HG03064 (cell line): Measurements from ENCODE around the gene NKX6-2.
"Not testable (repeated sequence)": the region's sequence is repeated elsewhere in the genome, so short reads cannot be mapped to it uniquely, and the experiment has no call there.

ENCODE experiments used
- ATAC-seq: cut with Tn5 transposase; IDR thresholded peaks from one replicate; pipeline ENCODE4 v1.9.1; 2021; ENCODE audit warnings: low read depth; ENCODE audit not compliant: unreplicated experiment

NKX6-2 gene

GRCh38 chr10:132785723-132786475 is at the start of gene NKX6-2:
NKX6-2 (minus strand) TSS chr10:132786147; CDS start chr10:132785948, 199 bp downstream.
- no peak for ATAC-seq

GRCh38 chr10:132834891-132835847 is 49.2 kb upstream of the NKX6-2 start:
- ATAC-seq = no peak

GRCh38 chr10:132834311-132834761 is 48.4 kb upstream of the NKX6-2 start:
- no peak for ATAC-seq

GRCh38 chr10:132833421-132834111 is 47.6 kb upstream of the NKX6-2 start:
- no peak for ATAC-seq

- ATAC-seq = no peak
Observed at GRCh38 chr10:132832186-132832969, 46.4 kb upstream of the NKX6-2 start.

- no peak for ATAC-seq
Observed at GRCh38 chr10:132829403-132829802, 43.5 kb upstream of the NKX6-2 start.

- ATAC-seq = no peak
Observed at GRCh38 chr10:132828681-132829080, 42.7 kb upstream of the NKX6-2 start.

DNA sequence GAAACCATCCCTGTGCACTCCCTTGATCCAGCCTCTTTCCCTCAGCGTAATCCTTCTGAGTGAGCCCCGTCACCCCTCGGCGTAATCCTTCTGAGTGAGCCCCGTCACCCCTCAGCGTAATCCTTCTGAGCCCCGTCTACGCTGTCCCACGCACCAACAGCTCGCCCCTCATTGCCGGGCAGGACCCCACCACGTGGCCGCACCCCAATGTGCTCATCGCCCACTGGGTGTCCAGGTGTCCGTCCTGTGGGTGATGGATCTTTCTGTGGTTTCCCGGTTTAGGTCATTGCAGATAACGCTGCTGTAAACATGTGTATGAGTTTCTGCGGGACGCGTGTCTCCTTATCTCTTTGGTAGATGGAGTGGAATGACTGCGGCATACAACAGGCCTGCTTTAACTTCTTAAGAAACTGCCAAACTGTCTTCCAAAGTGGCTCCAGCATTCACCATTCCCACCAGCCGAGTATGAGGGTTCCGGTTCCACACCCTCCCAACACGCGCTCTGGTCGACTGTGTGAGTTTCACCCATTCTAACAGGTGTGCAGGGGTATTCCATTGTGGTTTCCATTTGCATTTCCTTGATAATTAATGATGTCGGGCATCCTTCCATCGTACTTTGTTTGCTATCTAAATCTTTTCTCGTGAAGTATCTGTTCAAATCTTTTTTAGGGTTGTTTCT is 42.1 kb upstream of the NKX6-2 start:
- ATAC-seq = no peak

DNA sequence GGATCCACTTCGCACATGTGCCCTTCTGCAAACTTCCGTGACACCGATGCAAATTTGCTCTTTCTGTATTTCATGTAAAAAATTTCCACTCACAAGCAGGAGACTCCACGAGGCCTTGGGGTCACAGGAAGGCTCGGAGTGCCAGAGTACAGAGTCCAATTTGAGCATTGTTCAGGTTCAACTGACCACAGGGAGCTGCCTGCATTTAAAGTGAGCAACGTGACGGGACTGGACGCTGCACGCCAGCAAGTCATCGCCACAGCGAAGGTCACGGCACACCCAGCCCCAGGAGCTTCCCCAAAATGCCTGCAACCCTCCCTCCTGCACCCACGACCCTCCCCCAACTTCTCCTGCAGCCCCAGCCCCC is 41.5 kb upstream of the NKX6-2 start:
- ATAC-seq = no peak

DNA sequence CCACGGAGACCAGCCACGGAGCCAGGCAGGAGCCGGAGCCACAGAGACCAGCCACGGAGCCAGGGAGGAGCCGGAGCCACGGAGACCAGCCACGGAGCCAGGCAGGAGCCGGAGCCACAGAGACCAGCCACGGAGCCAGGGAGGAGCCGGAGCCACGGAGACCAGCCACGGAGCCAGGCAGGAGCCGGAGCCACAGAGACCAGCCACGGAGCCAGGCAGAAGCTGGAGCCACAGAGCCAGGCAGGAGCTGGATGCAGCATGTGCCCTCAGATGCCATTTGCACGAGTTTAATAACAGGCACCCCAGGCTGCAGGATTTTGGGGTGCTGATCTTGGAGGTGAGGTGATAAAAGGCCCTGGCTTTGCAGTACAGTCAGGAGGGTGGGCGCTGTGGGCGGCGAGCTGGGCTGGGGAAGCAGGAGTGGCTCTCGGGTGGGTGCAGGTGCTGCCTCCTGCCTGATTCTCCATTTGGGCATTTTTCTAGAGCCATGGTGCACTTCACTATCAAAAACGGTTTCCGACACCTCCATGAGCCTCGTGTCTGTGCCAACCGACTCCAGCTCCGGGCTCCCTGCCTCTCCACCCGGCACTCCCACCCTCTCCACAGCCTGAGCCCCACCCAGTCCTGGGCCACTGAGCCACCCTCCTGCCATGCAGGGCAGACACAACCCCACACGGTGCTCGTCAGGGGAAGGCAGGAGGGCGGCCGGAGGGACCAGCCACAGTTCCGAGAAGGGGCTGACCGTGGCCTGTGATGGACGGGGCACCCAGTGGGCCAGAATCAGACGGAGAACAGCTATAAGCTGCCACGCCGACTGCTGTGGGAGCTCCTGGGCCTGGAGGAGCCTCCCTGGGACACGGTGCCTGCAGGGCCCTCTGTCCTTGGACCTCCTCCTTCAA is 40.8 kb upstream of the NKX6-2 start:
- no peak for ATAC-seq

DNA sequence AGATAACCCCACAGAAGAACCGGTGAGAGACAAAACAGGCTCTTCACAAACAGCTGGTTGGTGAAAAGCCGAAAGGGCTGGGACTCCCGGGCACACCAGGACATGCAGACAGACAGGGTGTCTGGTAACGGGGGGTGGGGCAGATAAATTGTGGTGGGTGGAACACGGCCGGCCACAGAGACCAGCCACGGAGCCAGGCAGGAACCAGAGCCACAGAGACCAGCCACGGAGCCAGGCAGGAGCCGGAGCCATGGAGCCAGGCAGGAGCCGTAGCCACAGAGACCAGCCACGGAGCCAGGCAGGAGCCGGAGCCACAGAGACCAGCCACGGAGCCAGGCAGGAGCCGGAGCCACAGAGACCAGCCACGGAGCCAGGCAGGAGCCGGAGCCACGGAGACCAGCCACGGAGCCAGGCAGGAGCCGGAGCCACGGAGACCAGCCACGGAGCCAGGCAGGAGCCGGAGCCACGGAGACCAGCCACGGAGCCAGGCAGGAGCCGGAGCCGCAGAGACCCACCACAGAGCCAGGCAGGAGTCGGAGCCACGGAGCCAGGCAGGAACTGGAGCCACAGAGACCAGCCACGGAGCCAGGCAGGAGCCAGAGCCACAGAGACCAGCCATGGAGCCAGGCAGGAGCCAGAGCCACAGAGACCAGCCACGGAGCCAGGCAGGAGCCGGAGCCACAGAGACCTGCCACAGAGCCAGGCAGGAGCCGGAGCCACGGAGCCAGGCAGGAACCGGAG is 40.0 kb upstream of the NKX6-2 start:
- ATAC-seq = not testable (repeated sequence)

DNA sequence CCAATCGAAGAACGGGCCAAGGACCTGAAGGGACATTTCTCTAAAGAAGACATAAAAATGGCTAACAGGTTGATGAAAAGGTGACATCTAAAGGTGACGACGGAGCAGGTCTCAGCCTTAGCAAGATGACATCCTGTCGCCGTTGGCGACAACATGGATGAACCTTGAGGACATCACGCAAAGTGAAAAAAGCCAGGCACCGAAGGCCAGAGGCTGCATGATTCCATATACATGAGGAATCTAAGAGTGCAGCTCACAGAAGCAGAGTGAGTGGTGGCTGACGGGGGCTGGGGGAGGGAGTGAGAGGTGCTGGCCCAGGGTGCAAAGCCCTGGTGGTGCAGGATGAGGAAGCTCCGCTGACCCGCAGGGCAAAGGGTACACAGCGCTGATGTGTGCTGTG is 34.1 kb upstream of the NKX6-2 start:
- no peak for ATAC-seq

DNA sequence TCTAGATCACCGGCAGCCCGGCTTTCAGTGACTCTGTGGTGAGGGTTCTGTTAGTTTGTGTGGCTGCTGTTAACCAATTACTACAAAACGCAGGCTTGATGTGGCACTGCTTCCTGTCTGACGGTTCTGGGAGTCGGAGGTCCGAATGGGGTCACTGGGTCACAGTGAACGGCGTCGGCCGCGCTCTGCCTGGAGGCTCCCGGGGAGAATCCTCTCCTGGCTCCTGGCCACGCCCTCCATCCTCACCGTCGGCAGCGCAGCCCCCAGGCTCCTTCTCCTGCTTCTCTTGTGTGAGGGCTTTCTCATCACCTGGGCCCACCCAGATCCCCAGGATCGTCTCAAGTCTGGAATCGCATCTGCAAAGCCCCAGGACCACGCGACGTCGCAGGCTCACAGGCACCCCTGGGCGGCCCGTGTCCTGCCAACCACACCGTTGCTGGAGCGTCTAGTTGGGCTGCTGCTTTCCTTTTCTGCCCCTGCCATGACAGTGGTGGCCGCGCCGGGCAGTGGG is 31.8 kb upstream of the NKX6-2 start:
- no peak for ATAC-seq

DNA sequence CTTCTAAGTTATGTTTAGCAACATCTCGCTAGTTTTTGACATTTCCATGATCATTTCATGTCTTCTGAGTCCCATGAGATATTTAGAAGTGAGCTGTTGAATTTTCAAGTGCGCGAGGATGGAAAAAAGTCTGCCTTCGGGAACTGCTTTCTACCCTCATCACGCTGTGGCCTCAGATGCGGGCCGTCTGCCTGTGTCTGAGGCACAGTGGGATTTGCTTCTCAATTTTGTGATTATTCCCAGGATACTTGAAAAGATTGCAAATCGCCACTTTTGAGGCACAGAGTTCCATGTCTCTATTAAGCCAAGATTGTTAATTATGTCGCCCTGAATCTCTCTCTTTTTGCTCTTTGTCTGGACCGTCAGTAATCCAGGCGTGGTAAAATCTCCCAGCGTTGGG is 30.8 kb upstream of the NKX6-2 start:
- ATAC-seq = no peak

DNA sequence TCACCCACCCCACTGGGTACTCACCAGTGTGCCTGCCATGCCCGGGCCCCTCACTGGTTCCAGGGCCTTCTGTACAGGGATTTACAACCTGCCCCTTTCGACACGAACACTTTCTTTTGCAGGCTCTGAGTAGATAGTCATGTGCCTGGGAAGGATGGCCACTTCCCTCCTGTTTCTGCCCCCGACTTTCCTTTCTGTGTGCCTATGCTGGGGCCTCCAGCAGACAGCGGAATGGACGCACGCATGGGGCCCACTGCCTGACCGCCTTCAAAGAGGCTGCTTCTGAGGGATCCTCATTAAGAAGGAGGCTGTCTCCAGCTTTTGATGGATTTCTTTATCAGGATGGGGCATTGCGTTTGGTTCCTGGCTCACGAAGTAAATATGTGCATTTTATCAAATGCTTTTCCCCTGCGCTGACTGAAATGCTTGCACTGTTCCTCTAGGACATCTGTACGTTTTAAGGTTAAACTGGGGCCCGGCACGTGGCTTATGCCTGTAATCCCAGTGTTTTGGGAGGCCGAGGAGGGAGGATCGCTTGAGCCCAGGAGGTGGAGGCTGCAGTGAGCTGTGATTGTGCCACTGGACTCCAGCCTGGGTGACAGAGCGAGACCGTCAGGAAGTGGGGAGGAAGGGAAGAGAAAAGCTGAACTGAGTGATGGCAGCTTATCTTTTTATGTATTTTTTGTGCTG is 29.4 kb upstream of the NKX6-2 start:
- ATAC-seq = no peak

DNA sequence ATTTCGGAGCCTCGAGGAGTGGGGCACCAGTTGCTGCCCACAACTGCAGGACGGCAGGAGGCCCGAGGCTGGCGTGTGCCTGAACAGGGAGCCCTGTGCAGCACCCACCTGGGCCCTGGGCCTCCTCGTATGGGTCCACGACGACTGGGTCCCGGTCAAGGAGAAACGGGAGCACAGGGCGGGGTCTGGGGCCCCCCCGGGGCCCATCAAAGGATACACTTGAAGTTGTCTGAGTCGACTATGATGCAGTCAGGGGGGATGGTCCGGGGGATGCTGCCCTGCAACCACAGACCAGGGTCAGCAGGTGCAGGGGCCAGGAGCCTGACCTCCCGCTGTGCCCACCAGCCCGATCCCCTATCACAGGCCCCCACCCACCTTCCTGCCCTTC is 28.5 kb upstream of the NKX6-2 start:
- no peak for ATAC-seq
